Naive thymus-derived CD4-positive, alpha-beta T cell (primary cell): ENCODE data around the gene WDR48. TPM values are rescaled to one million over a fixed set of nuclear protein-coding genes. Genes with fewer than 3 reads are reported as not detected.

Experiments used
- ATAC-seq: fragments of 150-1000 bp; cut with Tn5 transposase; 2 replicates; pipeline ENCODE4 v1.10.0; 2021; ENCODE audit warnings: mild to moderate bottlenecking, moderate library complexity
- CTCF ChIA-PET: fragments of 350-600 bp; sonication (Branson Sonifier 250); formaldehyde crosslinking; loops from one replicate; lab custom pipeline; 2021; ENCODE audit warnings: antibody characterized with exemption; lab: Charles Lee
- POLR2A ChIA-PET: fragments of 350-600 bp; sonication (Branson Sonifier 250); formaldehyde crosslinking; loops from one replicate; lab custom pipeline; 2021; ENCODE audit warnings: antibody characterized with exemption, inconsistent platforms; lab: Charles Lee
- DNase-seq, 9 donors: peaks; one replicate each; pipeline versions ENCODE4 v3.0.0 to v3.0.0-alpha.2; 2020 to 2022; ENCODE audit warnings: mixed read lengths in 1 of 9
- H3K27ac ChIP-seq: one replicate; pipeline ENCODE4 v1.7.0; 2013; ENCODE audit warnings: mild to moderate bottlenecking, low read depth, low read length, moderate library complexity
- H3K27me3 ChIP-seq, 2 donors: one replicate each; pipeline ENCODE4 v1.7.0; 2013; ENCODE audit warnings: low read length in 2 of 2, mild to moderate bottlenecking in 2 of 2, moderate library complexity in 2 of 2; ENCODE audit not compliant: control insufficient read depth in 2 of 2, insufficient read depth in 2 of 2
- H3K36me3 ChIP-seq, 3 experiments: 1 replicate in 2 of 3; 2 replicates in 1 of 3; pipeline ENCODE4 v1.7.0; 2013; ENCODE audit warnings: low read length in 3 of 3, mild to moderate bottlenecking in 3 of 3, moderate library complexity in 1 of 3; ENCODE audit not compliant: insufficient read depth in 3 of 3, control insufficient read depth in 2 of 3
- H3K4me1 ChIP-seq, 2 donors: one replicate each; pipeline ENCODE4 v1.7.0; 2013; ENCODE audit warnings: low read length in 2 of 2, mild to moderate bottlenecking in 2 of 2, moderate library complexity in 1 of 2; ENCODE audit not compliant: control insufficient read depth in 2 of 2, insufficient read depth in 2 of 2
- H3K4me3 ChIP-seq: 2 replicates; pipeline ENCODE4 v1.7.0; 2013; ENCODE audit warnings: mild to moderate bottlenecking, low read length
- H3K9me3 ChIP-seq, 3 experiments: 1 replicate in 2 of 3; 2 replicates in 1 of 3; pipeline ENCODE4 v1.7.0; 2013; ENCODE audit warnings: low read length in 3 of 3; ENCODE audit not compliant: control insufficient read depth in 2 of 3
- H3K27ac Mint-ChIP-seq, 9 donors: one replicate each; pipeline ENCODE4 v1.8.0; 2020 to 2022; ENCODE audit warnings: mixed read lengths in 9 of 9, mild to moderate bottlenecking in 8 of 9, moderate library complexity in 5 of 9, inconsistent platforms in 2 of 9
- H3K27me3 Mint-ChIP-seq, 5 donors: one replicate each; pipeline ENCODE4 v1.8.0; 2021 to 2022; ENCODE audit warnings: mixed read lengths in 5 of 5, mild to moderate bottlenecking in 1 of 5
- H3K36me3 Mint-ChIP-seq, 5 donors: one replicate each; pipeline ENCODE4 v1.8.0; 2020 to 2022; ENCODE audit warnings: mixed read lengths in 5 of 5, mild to moderate bottlenecking in 3 of 5, inconsistent platforms in 1 of 5
- H3K4me1 Mint-ChIP-seq, 7 donors: one replicate each; pipeline ENCODE4 v1.8.0; 2020 to 2022; ENCODE audit warnings: mixed read lengths in 7 of 7, mild to moderate bottlenecking in 3 of 7, inconsistent platforms in 1 of 7
- H3K4me3 Mint-ChIP-seq, 10 donors: one replicate each; pipeline ENCODE4 v1.8.0; 2020 to 2022; ENCODE audit warnings: mild to moderate bottlenecking in 10 of 10, mixed read lengths in 10 of 10, moderate library complexity in 6 of 10, inconsistent platforms in 2 of 10
- H3K9me3 Mint-ChIP-seq, 11 donors: one replicate each; pipeline ENCODE4 v1.8.0; 2020 to 2022; ENCODE audit warnings: mixed read lengths in 11 of 11, mild to moderate bottlenecking in 4 of 11, inconsistent platforms in 1 of 11, moderate library complexity in 1 of 11
- intact Hi-C, 2 donors: fragments of 100-400 bp; cut with micrococcal nuclease; formaldehyde crosslinking; loops; one replicate each; pipeline ENCODE4 v1.15.1; 2023
- polyA plus RNA-seq, 2 donors: library from polyadenylated mRNA; unstranded; fragments of 300-500 nt; fragmentation: Illumina TruSeq; gene quantifications; one replicate each; pipeline ENCODE4 v1.2.3, GENCODE V29; 2021
- total RNA-seq, 6 experiments: library from RNA in 5 of 6; stranded (reverse) in 5 of 6; gene quantifications; 1 replicate in 5 of 6; 2 replicates in 1 of 6; pipeline ENCODE4 v1.2.3 and lab custom pipeline; 2021 to 2026

The WDR48 gene
- total and polyA plus RNA-seq, 7 experiments from 2014 or later, result 37.5 to 97.7 (median 61.7) TPM

- Mint-ChIP-seq H3K36me3 (peaks cover 0 to 8% (median 3%) of the 10 kb centered on the region in 5 donors), H3K4me3 (no peak overlapping the region), H3K9me3 (no peaks in the 10 kb centered on the region), H3K27ac (no peak overlapping the region), H3K4me1 (peaks cover 0 to 23% (median 3%) of the 10 kb centered on the region in 7 donors), H3K27me3 (no peaks in the 10 kb centered on the region)
- intact Hi-C loops, result no loop called here
- Histone ChIP-seq H3K9me3 (no peaks in the 10 kb centered on the region), H3K27ac (no peak overlapping the region), H3K4me3 (no peak overlapping the region), H3K36me3 (no peaks in the 10 kb centered on the region), H3K27me3 (no peaks in the 10 kb centered on the region), H3K4me1 (no peaks in the 10 kb centered on the region)
- DNase-seq, result no peak
- ChIA-PET CTCF (interaction anchor here (1.0 to 1.7 kb wide), 2 partner anchors 29 to 42 kb away, joined by 3 to 4 read pairs; no protein-coding TSS in a partner anchor), POLR2A (no interaction called here)
- no peak for ATAC-seq
Observed at GRCh38 chr3:39135170-39135805, 83.5 kb downstream of the WDR48 start.

DNA sequence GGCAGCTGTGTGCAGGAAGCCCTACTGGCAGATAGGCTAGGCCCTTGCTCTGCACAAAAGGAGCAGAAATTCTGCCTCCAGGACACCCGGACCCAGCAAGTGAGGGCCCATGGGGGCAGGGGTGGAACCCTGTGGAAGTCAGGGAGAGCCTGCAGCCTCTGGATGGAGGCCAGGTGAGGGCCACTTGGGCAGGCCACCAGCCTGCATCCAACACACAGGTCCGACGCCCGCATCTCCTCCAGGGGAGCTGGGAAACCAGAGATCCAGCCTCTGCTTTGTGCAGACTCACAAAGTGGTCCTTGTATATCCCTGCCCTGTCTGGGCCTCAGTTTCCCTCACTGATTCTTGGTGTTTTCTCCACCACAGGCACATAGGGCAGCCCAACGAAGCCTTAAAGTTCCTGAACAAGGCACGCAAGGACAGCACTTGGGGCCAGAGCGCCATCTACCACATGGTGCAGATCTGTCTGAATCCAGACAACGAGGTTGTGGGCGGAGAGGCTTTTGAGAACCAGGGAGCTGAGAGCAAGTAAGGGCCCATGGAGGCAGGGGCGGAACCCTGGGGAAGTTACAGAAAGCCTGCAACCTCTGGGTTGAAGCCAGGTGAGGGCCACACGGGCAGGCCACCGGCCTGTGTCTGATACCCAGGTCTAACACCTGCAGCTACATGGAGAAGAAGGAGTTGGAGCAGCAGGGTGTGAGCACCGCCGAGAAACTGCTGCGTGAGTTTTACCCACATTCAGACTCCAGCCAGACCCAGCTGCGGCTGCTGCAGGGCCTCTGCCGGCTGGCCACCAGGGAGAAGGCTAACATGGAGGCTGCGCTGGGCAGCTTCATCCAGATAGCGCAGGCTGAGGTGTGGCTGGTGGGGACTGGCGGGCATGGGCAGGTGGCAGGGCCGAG lies 85.0 kb downstream of the WDR48 start:
- Histone ChIP-seq H3K27me3 (no peaks in the 10 kb centered on the region), H3K9me3 (no peaks in the 10 kb centered on the region), H3K4me1 (no peaks in the 10 kb centered on the region), H3K27ac (no peak overlapping the region), H3K36me3 (peaks cover 0 to 5% (median 0%) of the 10 kb centered on the region in 3 experiments), H3K4me3 (no peak overlapping the region)
- DNase-seq, result no peak
- Mint-ChIP-seq H3K9me3 (no peaks in the 10 kb centered on the region), H3K36me3 (peaks cover 0 to 12% (median 4%) of the 10 kb centered on the region in 5 donors), H3K27ac (peak overlapping the region in 2 of 9 donors; percentile 59 to 65), H3K4me1 (peaks cover 5 to 25% (median 9%) of the 10 kb centered on the region in 7 donors), H3K4me3 (no peak overlapping the region), H3K27me3 (no peaks in the 10 kb centered on the region)
- ChIA-PET CTCF (interaction anchor here (0.5 kb wide), 1 partner anchor 41 kb away, joined by 3 read pairs; no protein-coding TSS in a partner anchor), POLR2A (interaction anchor here (1.4 kb wide), 1 partner anchor 20 kb away, joined by 3 read pairs; no protein-coding TSS in a partner anchor)
- ATAC-seq, result no peak
- intact Hi-C loops, result no loop called here

DNA sequence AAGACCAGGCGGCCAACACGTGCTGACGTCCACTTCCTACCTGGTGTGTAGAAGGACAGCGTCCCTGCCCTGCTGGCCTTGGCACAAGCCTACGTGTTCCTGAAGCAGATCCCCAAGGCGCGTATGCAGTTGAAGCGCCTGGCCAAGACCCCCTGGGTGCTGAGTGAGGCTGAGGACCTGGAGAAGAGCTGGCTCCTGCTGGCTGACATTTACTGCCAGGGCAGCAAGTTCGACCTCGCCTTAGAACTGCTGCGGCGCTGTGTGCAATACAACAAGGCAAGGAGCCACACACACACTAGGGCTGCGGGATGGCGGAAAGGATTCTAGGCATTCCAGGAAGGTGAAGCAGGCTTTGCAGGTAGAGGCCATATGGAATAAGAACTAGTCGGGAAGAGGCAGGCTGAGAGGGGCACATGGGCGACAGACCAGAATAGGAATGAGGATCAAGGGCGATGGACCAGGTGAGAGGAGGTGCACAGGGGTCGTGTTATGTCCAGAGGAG lies 85.7 kb downstream of the WDR48 start:
- H3K27me3 Mint-ChIP-seq, result no peaks in the 10 kb centered on the region
- DNase-seq, result no peak

DNA sequence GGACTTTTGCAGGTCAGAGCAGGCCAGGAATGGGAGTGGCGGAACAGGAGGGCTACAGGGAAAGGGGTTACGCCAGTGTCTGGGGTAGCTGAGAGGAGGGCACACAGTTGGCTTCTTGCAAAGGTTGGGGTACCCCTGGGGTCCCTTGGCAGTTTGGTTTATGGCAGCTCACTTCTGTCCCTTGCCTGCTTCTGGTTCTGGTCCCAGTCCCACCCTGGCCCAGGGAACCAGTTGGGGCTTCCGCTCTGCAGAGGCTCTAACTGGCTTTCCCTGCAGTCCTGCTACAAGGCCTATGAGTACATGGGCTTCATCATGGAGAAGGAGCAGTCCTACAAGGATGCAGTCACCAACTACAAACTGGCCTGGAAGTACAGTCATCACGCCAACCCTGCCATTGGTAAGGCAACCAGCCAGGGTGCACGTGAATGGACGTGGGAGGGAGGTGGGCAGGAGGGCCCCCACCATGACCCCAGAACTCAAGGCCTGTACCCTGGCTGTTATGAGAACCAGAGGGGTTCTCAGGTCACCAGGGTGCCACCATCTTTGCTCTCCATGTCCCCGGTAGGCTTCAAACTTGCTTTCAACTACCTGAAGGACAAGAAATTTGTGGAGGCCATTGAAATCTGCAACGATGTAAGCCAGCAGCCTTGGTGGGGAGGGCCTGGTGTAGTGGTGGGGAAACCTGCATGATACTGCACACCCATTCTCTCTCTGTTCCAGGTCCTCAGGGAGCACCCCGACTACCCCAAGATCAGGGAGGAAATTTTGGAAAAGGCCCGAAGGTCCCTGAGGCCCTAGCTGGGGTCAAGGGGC lies 86.4 kb downstream of the WDR48 start:
- no peak overlapping the region for H3K4me3 Mint-ChIP-seq
- H3K4me3 ChIP-seq, result no peak overlapping the region

More for the DNA sequence above, 85.7 kb downstream of the WDR48 start:
- H3K9me3 ChIP-seq, result no peaks in the 10 kb centered on the region
- H3K27ac ChIP-seq, result no peak overlapping the region
- CTCF ChIA-PET, result no interaction called here
- H3K27me3 ChIP-seq, result no peaks in the 10 kb centered on the region
- H3K4me3 Mint-ChIP-seq, result peak overlapping the region in 1 of 10 donors; percentile 51
- H3K36me3 Mint-ChIP-seq, result peaks cover 0 to 12% (median 4%) of the 10 kb centered on the region in 5 donors
- peaks cover 6 to 22% (median 12%) of the 10 kb centered on the region in 7 donors for H3K4me1 Mint-ChIP-seq
- POLR2A ChIA-PET, result interaction anchor here (1.4 kb wide), 1 partner anchor 21 kb away, joined by 3 read pairs; no protein-coding TSS in a partner anchor
- H3K4me1 ChIP-seq, result no peaks in the 10 kb centered on the region
- peak overlapping the region in 3 of 9 donors; percentile 27 to 71 (median 53) for H3K27ac Mint-ChIP-seq
- H3K9me3 Mint-ChIP-seq, result no peaks in the 10 kb centered on the region
- intact Hi-C loops, result no loop called here
- H3K4me3 ChIP-seq, result no peak overlapping the region
- peaks cover 0 to 12% (median 0%) of the 10 kb centered on the region in 3 experiments for H3K36me3 ChIP-seq
- ATAC-seq, result peak; percentile 0

GRCh38 chr3:39138804-39139415 lies 87.1 kb downstream of the WDR48 start:
- peak; percentile 7 for ATAC-seq
- no peaks in the 10 kb centered on the region for H3K9me3 ChIP-seq
- Mint-ChIP-seq H3K36me3 (peaks cover 0 to 19% (median 10%) of the 10 kb centered on the region in 5 donors), H3K27ac (peak overlapping the region in 5 of 9 donors; percentile 1 to 71 (median 47)), H3K4me1 (peaks cover 11 to 22% (median 16%) of the 10 kb centered on the region in 7 donors), H3K27me3 (no peaks in the 10 kb centered on the region), H3K9me3 (no peaks in the 10 kb centered on the region), H3K4me3 (no peak overlapping the region)
- H3K4me1 ChIP-seq, result no peaks in the 10 kb centered on the region
- no peak overlapping the region for H3K27ac ChIP-seq
- intact Hi-C loops, result no loop called here
- no peaks in the 10 kb centered on the region for H3K27me3 ChIP-seq
- no peak overlapping the region for H3K4me3 ChIP-seq
- DNase-seq, result no peak
- peaks cover 4 to 26% (median 7%) of the 10 kb centered on the region in 3 experiments for H3K36me3 ChIP-seq
- ChIA-PET POLR2A (no interaction called here), CTCF (no interaction called here)

More for the DNA sequence above, 86.4 kb downstream of the WDR48 start:
- POLR2A ChIA-PET, result interaction anchor here (1.4 kb wide), 1 partner anchor 21 kb away, joined by 3 read pairs; no protein-coding TSS in a partner anchor
- CTCF ChIA-PET, result no interaction called here
- no peak for DNase-seq
- Histone ChIP-seq H3K27me3 (no peaks in the 10 kb centered on the region), H3K27ac (no peak overlapping the region), H3K36me3 (peaks cover 0 to 19% (median 7%) of the 10 kb centered on the region in 3 experiments), H3K9me3 (no peaks in the 10 kb centered on the region), H3K4me1 (no peaks in the 10 kb centered on the region)
- Mint-ChIP-seq H3K4me1 (peaks cover 11 to 23% (median 16%) of the 10 kb centered on the region in 7 donors), H3K27ac (peak overlapping the region in 4 of 9 donors; percentile 1 to 71 (median 48)), H3K27me3 (no peaks in the 10 kb centered on the region), H3K9me3 (no peaks in the 10 kb centered on the region), H3K36me3 (peaks cover 0 to 16% (median 5%) of the 10 kb centered on the region in 5 donors)
- intact Hi-C loops, result no loop called here
- ATAC-seq, result peak; percentile 6
